ENCODE measurements around the gene CNPY4.

The CNPY4 gene

DNA sequence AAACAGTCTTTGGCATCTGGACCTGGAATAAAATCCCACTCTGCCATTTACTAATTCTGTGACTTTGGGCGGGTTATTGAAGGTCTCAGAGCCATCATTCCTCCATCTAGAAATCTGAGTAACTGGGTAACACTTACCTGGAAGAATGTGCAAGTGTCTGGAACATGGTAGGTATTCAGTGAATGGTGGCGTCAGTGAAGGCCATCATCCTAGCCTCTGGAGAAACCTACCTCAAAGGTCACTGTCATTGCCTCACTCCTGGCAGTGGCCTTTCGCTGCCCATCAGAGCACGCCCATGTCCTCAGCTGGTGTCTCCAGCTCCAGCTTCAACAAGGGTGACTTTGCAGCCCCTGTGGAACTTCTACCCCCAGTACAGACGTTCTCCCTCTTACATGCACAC lies 44.4 kb downstream of the CNPY4 start:
- DNase-seq (ENCODE audit: insufficient read length) (no peak), FAIRE-seq (no peak)
- no peak for TF ChIP-seq TAF1 (IDR thresholded peaks at IDR 0.05; ENCODE audit: borderline replicate concordance, low read depth, low read length)
- no peak for TF ChIP-seq POLR2A (IDR thresholded peaks at IDR 0.05; ENCODE audit: low read depth, low read length)
- no peak for TF ChIP-seq POLR2AphosphoS5 (IDR thresholded peaks at IDR 0.05; ENCODE audit: low read depth, low read length)

DNA sequence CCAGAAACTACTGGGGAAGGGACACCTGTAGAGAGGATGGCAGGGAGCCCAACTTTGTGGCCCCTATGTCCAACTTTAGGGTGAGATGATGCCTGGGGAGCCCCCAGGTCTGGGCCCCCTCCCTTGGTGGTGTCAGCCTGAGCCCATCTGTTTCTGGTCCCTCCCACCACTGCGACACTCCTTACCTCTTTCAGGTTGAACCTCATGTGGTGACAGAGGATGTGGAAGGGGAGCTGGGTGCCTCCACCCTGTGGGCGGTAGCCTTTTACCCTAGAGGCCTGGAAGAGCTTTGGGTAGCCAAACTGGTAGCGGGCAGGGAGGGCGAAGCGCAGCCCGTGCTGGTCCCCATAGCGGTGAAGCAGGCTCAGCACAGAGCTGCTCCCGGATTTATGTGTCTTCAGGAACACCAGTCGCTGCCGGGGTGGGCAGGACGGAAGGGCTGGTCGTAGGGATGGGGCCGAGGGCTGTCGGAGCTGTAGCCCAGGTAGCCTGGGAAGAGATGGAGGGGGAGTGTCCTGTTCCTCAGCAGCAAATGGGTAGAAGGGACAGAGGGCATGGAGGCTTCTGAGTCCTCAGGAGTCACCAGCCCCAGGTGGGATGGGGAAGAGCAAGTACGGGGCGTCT lies 47.0 kb downstream of the CNPY4 start:
- DNase-seq (ENCODE audit: insufficient read length) (no peak), FAIRE-seq (no peak)
- TF ChIP-seq TAF1 (IDR thresholded peaks at IDR 0.05; ENCODE audit: borderline replicate concordance, low read depth, low read length) (no peak), POLR2A (IDR thresholded peaks at IDR 0.05; ENCODE audit: low read depth, low read length) (no peak), POLR2AphosphoS5 (IDR thresholded peaks at IDR 0.05; ENCODE audit: low read depth, low read length) (no peak)

DNA sequence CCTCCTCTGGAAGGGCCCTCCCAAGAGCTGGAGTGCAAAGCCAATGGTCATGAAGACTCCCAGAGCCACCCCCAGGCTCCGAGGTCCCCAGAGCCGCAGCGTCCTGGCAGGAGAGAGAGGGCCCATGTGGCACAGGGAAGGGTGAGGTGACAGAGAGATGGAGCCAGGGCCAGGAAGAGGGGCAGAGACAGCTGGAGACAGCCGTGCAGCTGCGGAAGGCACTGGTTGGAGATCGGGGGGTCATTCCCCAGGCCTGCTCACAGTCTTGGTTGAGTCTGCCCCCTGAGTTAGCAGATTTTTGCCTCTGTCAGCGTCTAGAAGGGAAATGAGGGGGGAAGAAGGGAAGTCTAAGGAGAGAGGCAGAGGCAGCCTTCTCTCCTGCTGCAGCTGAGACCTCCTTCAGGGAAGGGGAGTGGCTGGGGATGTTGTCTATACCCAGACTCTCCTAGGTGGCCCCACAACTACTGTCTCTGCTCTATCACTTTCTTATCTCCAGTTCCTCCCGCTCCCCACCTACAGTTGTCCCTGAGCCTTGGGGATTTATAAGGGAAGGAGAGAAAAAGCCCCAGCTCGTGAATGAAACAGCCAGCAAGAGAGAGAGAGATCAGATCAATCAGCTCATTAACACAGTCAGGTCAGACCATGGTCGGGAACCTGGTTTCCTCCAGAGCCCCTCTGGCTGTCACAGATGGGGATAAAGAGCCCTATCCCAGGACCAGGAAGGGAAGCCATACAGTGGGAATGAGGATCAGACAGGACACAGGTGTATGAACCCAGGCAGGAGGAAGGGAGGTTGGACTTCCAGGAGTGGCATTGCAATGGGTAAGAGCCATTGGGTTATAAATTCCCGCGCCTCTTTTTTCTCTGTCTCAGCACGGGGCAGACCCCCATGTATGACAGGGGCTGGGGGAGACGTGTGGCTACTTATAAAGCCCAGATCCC lies 47.8 kb downstream of the CNPY4 start:
- TF ChIP-seq TAF1 (IDR thresholded peaks at IDR 0.05; ENCODE audit: borderline replicate concordance, low read depth, low read length) (no peak), POLR2A (IDR thresholded peaks at IDR 0.05; ENCODE audit: low read depth, low read length) (no peak), POLR2AphosphoS5 (IDR thresholded peaks at IDR 0.05; ENCODE audit: low read depth, low read length) (no peak)

DNA sequence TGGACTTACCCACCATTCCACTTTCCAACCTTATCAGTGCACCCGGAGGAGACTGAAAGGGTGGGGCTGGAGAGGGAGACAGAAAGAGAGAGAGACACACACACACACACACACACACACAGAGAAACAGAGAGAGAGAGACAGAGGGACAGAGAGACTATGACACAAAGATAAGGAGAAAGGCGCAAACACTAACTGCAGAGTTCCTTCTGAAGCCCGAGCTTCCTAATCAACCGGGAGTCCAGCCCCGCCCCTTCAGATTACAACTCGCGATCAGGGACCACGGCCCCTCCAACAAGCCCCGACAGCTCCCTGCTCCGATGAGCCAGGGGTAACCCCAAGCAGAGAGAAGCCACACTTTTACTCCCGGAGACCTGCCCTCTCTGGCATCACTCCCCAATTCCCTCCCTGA lies 48.5 kb downstream of the CNPY4 start:
- FAIRE-seq = no peak
- DNase-seq (ENCODE audit: insufficient read length) = no peak
- TF ChIP-seq TAF1 (IDR thresholded peaks at IDR 0.05; ENCODE audit: borderline replicate concordance, low read depth, low read length) = no peak

More for the DNA sequence above, 47.8 kb downstream of the CNPY4 start:
- DNase-seq (ENCODE audit: insufficient read length) (no peak), FAIRE-seq (no peak)

DNA sequence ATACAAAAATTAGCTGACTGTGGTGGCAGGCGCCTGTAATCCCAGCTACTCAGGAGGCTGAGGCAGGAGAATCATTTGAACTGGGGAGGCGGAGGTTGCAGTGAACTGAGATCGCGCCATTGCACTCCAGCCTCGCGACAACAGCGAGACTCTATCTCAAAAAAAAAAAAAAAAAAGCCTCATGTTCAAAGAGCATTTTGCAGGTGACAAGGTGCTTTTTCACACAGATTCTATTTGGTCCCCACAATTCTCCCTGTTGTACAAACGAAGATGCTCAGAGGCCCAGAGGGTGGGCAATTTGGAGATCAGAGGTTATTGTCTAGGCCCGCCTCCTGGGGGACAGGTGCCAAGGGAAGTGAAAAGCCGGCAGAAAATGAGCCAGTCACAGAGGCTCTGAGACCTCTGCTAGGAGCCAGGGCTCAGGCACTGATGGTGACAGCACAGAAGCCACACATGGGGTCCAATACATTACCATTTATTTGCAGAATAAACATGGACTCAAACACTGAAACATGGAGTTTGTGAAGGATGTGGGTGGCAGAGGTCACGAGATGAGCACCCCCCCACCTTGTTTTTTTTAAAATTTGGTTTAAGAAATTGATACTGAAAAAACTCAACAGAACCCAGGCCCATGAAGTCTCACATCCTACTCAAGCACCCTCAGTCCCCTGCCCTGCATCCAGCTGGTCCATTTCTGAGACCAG lies 49.9 kb downstream of the CNPY4 start:
- FAIRE-seq (no peak), DNase-seq (ENCODE audit: insufficient read length) (no peak)
- TF ChIP-seq POLR2A (IDR thresholded peaks at IDR 0.05; ENCODE audit: low read depth, low read length) (no peak), TAF1 (IDR thresholded peaks at IDR 0.05; ENCODE audit: borderline replicate concordance, low read depth, low read length) (no peak), POLR2AphosphoS5 (IDR thresholded peaks at IDR 0.05; ENCODE audit: low read depth, low read length) (no peak)

DNA sequence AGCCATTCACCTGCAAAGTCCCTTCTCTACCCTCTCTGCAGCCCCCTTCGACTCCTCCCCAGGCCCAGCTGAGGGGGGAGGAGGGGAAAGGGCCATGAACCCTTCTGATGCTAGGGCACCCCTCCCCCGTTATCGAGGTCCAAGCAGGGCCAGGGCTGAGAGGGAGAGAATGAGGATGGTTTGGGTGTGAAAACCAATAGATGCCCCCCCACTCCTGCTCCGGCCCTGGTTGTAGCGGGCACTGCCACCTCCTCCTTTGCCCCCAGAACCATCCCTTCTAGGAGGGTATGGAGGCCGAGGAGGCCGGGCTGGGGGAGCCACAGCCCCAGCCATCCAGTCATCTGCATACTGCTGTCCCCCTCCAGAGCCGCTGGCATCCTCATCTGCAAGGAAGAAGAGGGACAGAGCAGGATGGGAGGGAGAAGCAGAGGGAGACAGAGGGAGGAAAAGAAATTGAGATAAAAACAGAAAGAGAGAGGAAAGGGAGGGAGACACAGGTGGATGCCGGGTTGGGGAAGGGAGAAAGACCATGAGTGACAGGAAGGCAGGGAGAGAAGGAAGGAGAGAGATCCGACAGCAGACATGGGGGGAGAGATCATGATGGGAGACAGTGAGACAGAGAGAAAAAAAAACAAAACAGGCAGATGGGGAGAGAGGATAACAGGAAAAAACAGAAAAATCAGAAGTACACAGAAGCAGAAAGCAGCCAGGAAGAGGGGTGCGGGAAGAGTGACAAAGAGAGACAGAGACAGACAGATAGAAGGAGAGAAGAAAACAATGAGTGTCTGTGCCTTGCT lies 50.9 kb downstream of the CNPY4 start:
- TF ChIP-seq POLR2AphosphoS5 (IDR thresholded peaks at IDR 0.05; ENCODE audit: low read depth, low read length) = no peak
- TF ChIP-seq POLR2A (IDR thresholded peaks at IDR 0.05; ENCODE audit: low read depth, low read length) = no peak
- no peak for TF ChIP-seq TAF1 (IDR thresholded peaks at IDR 0.05; ENCODE audit: borderline replicate concordance, low read depth, low read length)

DNA sequence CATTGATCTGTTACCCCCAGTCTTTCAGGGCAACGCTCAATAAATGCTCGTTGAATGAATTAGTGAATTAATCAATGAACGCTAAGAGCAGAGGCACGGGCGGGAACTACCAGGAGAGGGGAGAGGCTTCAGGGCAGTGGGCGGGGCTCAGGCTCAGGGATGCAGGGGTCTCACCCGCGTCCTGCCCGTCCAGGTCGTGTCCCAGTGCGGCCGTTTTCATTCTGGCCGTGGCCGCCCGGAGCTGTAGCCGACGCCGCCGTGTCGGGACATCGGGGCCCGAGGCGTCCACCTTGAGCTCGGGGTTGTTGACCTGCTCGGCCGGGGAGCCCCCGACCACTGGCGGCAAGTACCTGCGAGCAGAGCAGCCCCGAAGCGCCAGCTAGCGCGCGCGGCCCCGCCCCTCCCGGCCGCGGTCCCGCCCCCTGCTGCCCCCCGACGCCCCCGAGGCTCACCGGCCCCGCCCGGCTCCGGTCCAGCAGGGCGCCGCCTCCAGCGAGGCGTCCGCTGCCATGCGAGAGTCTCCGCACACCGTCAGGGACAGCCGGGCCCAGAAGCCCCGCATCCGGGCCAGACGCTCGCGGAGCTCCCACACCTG lies 51.8 kb downstream of the CNPY4 start:
- TF ChIP-seq TAF1 (IDR thresholded peaks at IDR 0.05; ENCODE audit: borderline replicate concordance, low read depth, low read length) = no peak
- no peak for TF ChIP-seq POLR2AphosphoS5 (IDR thresholded peaks at IDR 0.05; ENCODE audit: low read depth, low read length)
- TF ChIP-seq POLR2A (IDR thresholded peaks at IDR 0.05; ENCODE audit: low read depth, low read length) = no peak
- DNase-seq (ENCODE audit: insufficient read length) (no peak), FAIRE-seq (peak; percentile 58)

More for the DNA sequence above, 50.9 kb downstream of the CNPY4 start:
- FAIRE-seq (no peak), DNase-seq (ENCODE audit: insufficient read length) (no peak)

DNA sequence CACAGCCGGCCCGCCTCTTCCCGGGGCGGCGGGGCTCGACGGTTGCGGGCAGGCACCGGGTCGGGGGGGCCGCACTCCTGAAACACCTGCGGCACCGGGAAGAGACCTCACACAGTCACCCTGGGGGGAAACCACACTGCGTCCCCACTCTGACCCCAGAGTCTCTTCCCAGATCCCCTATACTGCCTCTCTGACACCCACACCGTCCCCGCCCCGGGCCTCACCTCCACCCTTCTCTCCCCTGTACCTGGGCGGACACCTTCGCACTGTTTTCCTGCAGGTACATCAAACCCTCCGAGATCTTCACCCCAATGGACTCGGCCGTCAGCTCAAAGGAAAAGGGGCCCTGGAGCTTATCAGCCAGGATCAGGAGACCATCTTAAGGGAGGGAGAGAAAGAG lies 52.4 kb downstream of the CNPY4 start:
- FAIRE-seq (no peak), DNase-seq (ENCODE audit: insufficient read length) (no peak)

DNA sequence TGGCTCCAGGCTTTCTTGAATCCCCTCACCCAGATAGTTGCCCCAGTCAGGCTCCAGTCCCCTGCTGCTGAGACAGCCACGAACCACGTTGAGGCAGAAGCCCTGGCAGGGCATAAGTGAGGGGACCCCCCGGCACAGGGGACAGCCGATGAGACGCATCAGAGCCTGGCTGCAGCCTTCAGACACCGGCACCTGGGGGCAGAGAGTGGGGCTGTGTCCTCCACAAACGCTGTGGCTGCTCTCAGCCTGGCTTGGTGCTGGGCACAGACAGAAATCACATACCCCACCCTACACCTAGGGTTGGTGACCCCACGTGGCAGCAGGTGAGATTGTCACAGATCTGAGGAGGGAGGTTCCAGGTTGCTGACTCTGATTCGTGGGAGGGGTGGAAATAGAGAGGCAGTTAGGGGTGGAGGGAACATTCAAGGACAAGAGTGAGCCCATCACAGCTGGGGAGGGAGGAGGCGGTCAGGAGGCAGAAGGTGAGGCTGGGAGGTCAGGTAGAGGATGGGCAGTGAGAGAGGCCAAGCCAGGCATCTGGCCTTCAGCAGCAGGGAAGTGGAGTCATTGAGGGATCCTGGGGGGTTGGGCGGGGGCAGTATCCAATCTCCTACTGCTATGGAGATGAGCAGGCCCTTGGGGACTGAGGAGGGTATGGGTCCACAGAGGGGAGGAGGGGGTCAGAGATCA lies 54.5 kb downstream of the CNPY4 start:
- TF ChIP-seq POLR2A (IDR thresholded peaks at IDR 0.05; ENCODE audit: low read depth, low read length) (no peak), TAF1 (IDR thresholded peaks at IDR 0.05; ENCODE audit: borderline replicate concordance, low read depth, low read length) (no peak), POLR2AphosphoS5 (IDR thresholded peaks at IDR 0.05; ENCODE audit: low read depth, low read length) (no peak)
- no peak for FAIRE-seq
- DNase-seq (ENCODE audit: insufficient read length) = no peak

More for the DNA sequence above, 52.4 kb downstream of the CNPY4 start:
- no peak for TF ChIP-seq POLR2A (IDR thresholded peaks at IDR 0.05; ENCODE audit: low read depth, low read length)
- TF ChIP-seq TAF1 (IDR thresholded peaks at IDR 0.05; ENCODE audit: borderline replicate concordance, low read depth, low read length) = no peak
- no peak for TF ChIP-seq POLR2AphosphoS5 (IDR thresholded peaks at IDR 0.05; ENCODE audit: low read depth, low read length)

DNA sequence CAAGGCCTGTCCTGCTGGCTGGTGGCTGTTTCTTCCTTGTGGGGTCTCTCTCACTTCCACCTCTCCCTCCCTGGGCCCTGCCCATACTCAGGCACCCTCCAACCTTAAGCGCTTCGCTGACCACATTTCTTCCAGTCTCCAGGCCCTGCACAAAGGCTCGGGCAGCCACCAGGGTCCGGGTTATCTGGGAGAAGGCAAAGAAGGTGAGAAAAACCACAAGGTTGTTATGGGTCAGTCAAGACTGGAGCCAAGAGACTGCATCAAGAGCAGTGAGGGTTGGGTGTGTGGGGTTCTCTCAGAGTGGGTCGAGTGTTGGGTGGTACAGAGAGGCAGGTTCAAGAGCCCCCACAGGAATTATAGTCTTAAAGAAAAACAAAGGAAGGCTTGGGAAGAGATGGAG lies 55.1 kb downstream of the CNPY4 start:
- DNase-seq (ENCODE audit: insufficient read length) (no peak), FAIRE-seq (no peak)
- TF ChIP-seq POLR2A (IDR thresholded peaks at IDR 0.05; ENCODE audit: low read depth, low read length) (no peak), TAF1 (IDR thresholded peaks at IDR 0.05; ENCODE audit: borderline replicate concordance, low read depth, low read length) (no peak), POLR2AphosphoS5 (IDR thresholded peaks at IDR 0.05; ENCODE audit: low read depth, low read length) (no peak)
